HepG2 (cell line): ENCODE results near the gene PRKAR2A.
"Not testable (repeated sequence)": the region's sequence is repeated elsewhere in the genome, so short reads cannot be mapped to it uniquely, and the experiment has no call there.

Experiments
- CREM ChIP-seq, 2 experiments: sonication (generic) in 1 of 2; formaldehyde crosslinking in 1 of 2; IDR thresholded peaks; 2 replicates each; pipeline versions ENCODE4 v1.4.0 to v1.6.1; 2016 to 2020; ENCODE audit warnings: antibody characterized with exemption in 1 of 2, mild to moderate bottlenecking in 1 of 2, missing genetic modification reagents in 1 of 2
- CTCF ChIP-seq: sonication (generic); formaldehyde crosslinking; IDR thresholded peaks from 2 replicates; pipeline ENCODE4 v1.5.0; 2020; ENCODE audit warnings: mild to moderate bottlenecking, missing genetic modification reagents, moderate library complexity
- FOSL1 ChIP-seq: sonication (generic); formaldehyde crosslinking; IDR thresholded peaks from 2 replicates; pipeline ENCODE4 v1.9.0; 2021; ENCODE audit warnings: missing genetic modification reagents, borderline replicate concordance

GRCh38 chr3:48725185-48725855, 122.4 kb downstream of the PRKAR2A start:
- TF ChIP-seq CREM (IDR thresholded peaks at IDR 0.05); CREM (CRISPR knock-in tag; IDR thresholded peaks at IDR 0.05); CTCF (CRISPR knock-in tag); FOSL1: not testable (repeated sequence)
